Central memory CD8-positive, alpha-beta T cell (primary cell): Measurements from ENCODE around the gene CTSK.
"Not testable (repeated sequence)": the region's sequence is repeated elsewhere in the genome, so short reads cannot be mapped to it uniquely, and the experiment has no call there.

Experiments
- ATAC-seq: fragments of 150-1000 bp; cut with Tn5 transposase; replicated peaks from 2 replicates; pipeline ENCODE4 v1.10.0; 2022; ENCODE audit warnings: mild to moderate bottlenecking, moderate FRiP score, moderate number of reproducible peaks; ENCODE audit not compliant: poor library complexity, severe bottlenecking; ENCODE audit errors: extremely low read depth
- DNase-seq, 2 donors: peaks; one replicate each; pipeline ENCODE4 v3.0.0; 2021; ENCODE audit warnings: low spot score in 2 of 2
- H3K27ac Mint-ChIP-seq: one replicate; pipeline ENCODE4 v1.8.0; 2022; ENCODE audit warnings: low read depth, mild to moderate bottlenecking, moderate library complexity, mixed read lengths
- H3K27me3 Mint-ChIP-seq: one replicate; pipeline ENCODE4 v1.8.0; 2022; ENCODE audit warnings: mixed read lengths
- H3K36me3 Mint-ChIP-seq: one replicate; pipeline ENCODE4 v1.8.0; 2022; ENCODE audit warnings: mild to moderate bottlenecking, moderate library complexity, mixed read lengths; ENCODE audit not compliant: insufficient read depth
- H3K4me1 Mint-ChIP-seq: one replicate; pipeline ENCODE4 v1.8.0; 2022; ENCODE audit warnings: mixed read lengths
- H3K4me3 Mint-ChIP-seq: one replicate; pipeline ENCODE4 v1.8.0; 2022; ENCODE audit warnings: mild to moderate bottlenecking, moderate library complexity, mixed read lengths
- H3K9me3 Mint-ChIP-seq: one replicate; pipeline ENCODE4 v1.8.0; 2022; ENCODE audit warnings: mixed read lengths

The CTSK gene

DNA sequence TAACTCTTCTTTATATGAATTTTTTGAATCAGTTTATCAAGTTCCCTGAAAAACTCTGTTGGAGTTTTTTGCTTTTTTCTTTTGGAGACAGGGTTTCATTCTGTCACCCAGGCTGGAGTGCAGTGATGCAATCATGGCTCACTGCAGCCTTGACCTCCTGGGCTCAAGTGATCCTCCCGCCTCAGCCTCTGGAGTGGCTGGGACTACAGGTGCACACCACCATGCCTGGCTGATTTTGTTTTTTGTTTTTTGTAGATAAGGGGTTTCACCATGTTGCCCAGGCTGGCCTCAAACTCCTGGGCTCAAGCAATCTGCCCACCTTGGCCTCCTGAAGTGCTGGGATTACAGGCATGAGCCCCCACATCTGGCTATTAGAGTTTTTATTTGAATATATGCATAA lies 40.4 kb downstream of the CTSK start:
- not testable (repeated sequence) for ATAC-seq, H3K36me3 Mint-ChIP-seq
- peak overlapping the region; percentile 7 for H3K4me3 Mint-ChIP-seq

DNA sequence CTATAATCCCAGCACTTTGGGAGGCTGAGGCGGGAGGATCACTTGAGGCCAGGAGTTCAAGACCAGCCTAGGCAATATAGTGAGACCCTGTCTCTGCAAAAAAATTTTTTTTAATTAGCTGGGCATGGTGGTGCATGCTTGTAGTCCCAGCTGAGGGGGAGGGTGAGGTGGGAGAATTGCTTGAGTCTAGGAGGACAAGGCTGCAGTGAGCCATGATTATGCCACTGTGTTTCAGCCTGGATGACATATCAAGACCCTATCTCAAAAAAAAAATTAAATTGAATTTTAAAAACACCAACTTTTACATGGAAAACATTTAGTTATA lies 42.1 kb downstream of the CTSK start:
- H3K4me3 Mint-ChIP-seq: peak overlapping the region; percentile 93
- peak overlapping the region; percentile 99 for H3K27ac Mint-ChIP-seq
- H3K4me1 Mint-ChIP-seq: peaks cover 51% of the 10 kb centered on the region
- H3K9me3 Mint-ChIP-seq, H3K27me3 Mint-ChIP-seq, H3K36me3 Mint-ChIP-seq, DNase-seq, ATAC-seq: not testable (repeated sequence)

More for the DNA sequence above, 40.4 kb downstream of the CTSK start:
- Mint-ChIP-seq H3K27ac (peak overlapping the region; percentile 75), H3K4me1 (peaks cover 49% of the 10 kb centered on the region)
- H3K9me3 Mint-ChIP-seq, H3K27me3 Mint-ChIP-seq, DNase-seq: not testable (repeated sequence)

DNA sequence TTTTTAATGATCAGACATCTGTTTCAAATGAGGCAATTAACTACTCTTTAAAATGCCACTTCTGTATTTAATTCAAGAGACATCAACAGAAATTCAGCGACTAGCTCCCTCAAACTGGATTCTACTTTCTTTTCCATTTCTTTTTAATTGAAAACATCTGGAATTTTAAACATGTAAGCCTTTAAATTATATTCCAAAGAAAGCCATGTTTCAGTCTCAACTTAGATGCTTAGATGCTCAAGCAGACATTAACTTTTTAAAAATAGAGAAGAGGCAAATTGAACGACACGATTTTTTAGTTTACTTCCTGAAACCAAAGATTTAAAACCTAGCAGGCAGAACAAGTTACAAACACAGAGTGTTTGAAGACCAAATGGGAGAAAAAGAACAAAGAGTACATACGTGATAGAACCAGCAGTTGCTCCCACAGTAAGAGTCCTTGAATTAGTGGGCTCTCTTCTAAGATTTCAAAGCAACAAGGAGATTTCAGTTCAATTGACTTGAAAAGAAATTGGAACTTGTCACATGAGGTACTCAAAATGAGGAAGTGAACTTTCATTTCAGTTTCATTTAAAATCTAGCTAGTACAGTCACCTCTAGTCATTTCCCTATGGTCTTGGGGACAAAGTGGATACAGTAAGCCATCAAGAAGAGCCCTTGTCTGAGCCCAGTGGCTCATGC lies 42.6 kb downstream of the CTSK start, which contains the start of gene CTSS:
Gene CTSS (minus strand): TSS at position 483 of the 681 bp plus-strand sequence. CDS start 1,015 bp downstream, outside the sequence.
- peaks cover 51% of the 10 kb centered on the region for H3K4me1 Mint-ChIP-seq
- H3K27me3 Mint-ChIP-seq: no peaks in the 10 kb centered on the region
- peak within 1 kb of the TSS; percentile 93 for H3K4me3 Mint-ChIP-seq
- peak within 1 kb of the TSS; percentile 99 for H3K27ac Mint-ChIP-seq
- peak; percentile 53 for ATAC-seq
- no peak for DNase-seq
- H3K9me3 Mint-ChIP-seq: no peaks in the 10 kb centered on the region
- H3K36me3 Mint-ChIP-seq: peaks cover 2% of the 10 kb centered on the region

DNA sequence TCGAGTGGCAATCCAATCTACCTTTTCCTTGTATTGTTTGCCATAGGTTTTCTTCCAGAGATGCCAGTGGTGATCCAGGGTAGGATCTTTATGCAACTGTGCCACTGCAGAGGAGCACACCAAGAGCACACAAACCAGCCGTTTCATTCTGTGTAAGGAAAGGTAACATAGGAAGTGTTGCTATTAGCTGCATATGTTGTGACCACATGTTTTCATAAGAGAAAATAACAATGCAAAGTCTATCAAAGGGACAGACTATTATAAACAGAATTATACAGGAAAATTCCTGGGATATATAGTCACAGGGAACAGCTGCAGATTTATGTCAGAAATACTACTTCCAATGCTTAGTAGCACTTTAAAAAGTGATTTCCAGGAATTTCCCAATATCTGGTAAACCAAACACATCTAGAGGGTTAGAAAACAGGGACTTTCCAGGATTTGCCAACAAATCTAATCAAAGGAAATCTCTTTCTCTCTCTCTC lies 43.4 kb downstream of the CTSK start:
- no peak for DNase-seq

DNA sequence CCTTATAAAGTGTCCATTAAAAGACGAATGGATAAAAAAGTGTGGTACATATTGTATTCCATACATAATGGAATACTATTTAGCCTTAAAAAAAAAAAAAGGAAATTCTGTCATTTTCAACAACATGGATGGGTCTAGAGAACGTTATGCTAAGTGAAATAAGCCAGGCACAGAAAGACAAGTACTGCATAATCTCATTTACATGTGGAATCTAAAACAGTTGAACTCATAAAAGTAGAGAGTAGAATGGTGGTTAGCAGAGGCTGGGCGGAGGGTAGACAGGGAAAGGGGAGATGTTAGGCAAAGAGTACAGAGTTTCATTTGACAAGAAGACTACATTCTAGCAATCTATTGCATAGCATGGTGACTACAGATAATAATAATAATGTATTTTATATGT lies 45.0 kb downstream of the CTSK start:
- Mint-ChIP-seq H3K9me3 (no peaks in the 10 kb centered on the region), H3K36me3 (peaks cover 12% of the 10 kb centered on the region), H3K4me1 (peaks cover 64% of the 10 kb centered on the region), H3K4me3 (peak overlapping the region; percentile 50), H3K27me3 (no peaks in the 10 kb centered on the region), H3K27ac (no peak overlapping the region)
- ATAC-seq (no peak), DNase-seq (no peak)

More for the DNA sequence above, 43.4 kb downstream of the CTSK start:
- peaks cover 5% of the 10 kb centered on the region for H3K36me3 Mint-ChIP-seq
- peak overlapping the region; percentile 93 for H3K4me3 Mint-ChIP-seq
- peaks cover 57% of the 10 kb centered on the region for H3K4me1 Mint-ChIP-seq
- H3K9me3 Mint-ChIP-seq: no peaks in the 10 kb centered on the region
- H3K27me3 Mint-ChIP-seq: no peaks in the 10 kb centered on the region
- peak; percentile 63 for ATAC-seq
- peak overlapping the region; percentile 99 for H3K27ac Mint-ChIP-seq

DNA sequence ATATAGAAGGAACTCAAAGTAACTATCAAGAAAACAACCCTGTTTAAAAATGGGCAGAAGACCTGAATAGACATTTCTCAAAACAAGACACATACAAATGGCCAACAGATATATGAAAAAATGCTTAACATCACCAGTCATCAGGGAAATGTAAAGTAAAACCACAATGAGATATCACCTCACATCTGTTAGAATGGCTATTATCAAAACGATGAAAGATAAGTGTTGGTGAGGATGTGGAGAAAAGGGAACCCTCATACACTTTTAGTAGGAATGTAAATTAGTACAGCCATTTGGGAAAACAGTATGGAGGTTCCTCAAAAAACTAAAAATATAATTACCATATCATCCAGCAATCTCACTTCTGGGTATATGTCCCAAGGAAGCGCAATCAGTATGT lies 45.5 kb downstream of the CTSK start:
- Mint-ChIP-seq H3K36me3 (peaks cover 17% of the 10 kb centered on the region), H3K4me3 (peak overlapping the region; percentile 50), H3K27me3 (no peaks in the 10 kb centered on the region), H3K27ac (no peak overlapping the region), H3K9me3 (no peaks in the 10 kb centered on the region), H3K4me1 (peaks cover 64% of the 10 kb centered on the region)
- no peak for ATAC-seq
- no peak for DNase-seq

DNA sequence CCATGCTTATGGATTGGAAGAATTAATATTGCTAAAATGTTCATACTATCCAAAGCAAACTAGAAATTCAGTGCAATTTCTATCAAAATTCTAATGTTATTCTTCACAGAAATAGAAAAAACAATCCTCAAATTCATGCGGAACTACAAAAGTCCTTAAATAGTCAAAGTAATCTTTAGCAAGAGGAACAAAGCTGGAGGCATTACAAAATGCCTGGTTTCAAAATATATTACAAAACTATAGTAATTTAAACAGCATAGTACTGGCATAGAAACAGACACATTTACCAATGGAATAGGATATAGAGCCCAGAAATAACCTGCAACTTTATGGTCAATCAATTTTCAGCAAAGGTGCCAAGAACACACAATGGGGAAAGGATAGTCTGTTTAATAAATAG lies 46.3 kb downstream of the CTSK start:
- H3K4me1 Mint-ChIP-seq: peaks cover 64% of the 10 kb centered on the region
- peak overlapping the region; percentile 50 for H3K4me3 Mint-ChIP-seq
- no peak overlapping the region for H3K27ac Mint-ChIP-seq
- peaks cover 22% of the 10 kb centered on the region for H3K36me3 Mint-ChIP-seq
- no peaks in the 10 kb centered on the region for H3K27me3 Mint-ChIP-seq
- ATAC-seq: no peak
- H3K9me3 Mint-ChIP-seq: no peaks in the 10 kb centered on the region
- no peak for DNase-seq

DNA sequence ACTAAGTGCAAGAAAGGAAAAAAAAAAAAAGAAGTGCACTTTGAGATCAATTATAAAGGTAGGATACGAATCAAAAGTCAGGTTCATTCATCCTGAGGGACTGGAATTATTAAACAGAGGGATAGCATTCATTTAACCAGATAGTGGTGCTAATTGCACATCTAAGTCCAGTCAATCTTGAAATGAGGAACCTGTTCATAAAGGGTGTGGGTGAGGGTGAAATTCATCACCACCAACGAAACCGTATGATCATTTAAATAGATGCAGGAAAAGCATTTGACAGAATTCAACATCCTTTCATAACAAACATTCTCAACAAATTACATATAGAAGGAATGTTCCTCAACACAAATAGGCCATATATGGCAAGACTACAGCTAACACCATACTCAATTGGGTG lies 48.0 kb downstream of the CTSK start:
- Mint-ChIP-seq H3K36me3 (peaks cover 28% of the 10 kb centered on the region), H3K27ac (no peak overlapping the region), H3K27me3 (no peaks in the 10 kb centered on the region), H3K4me3 (no peak overlapping the region), H3K9me3 (no peaks in the 10 kb centered on the region), H3K4me1 (peaks cover 54% of the 10 kb centered on the region)
- DNase-seq (no peak), ATAC-seq (no peak)

DNA sequence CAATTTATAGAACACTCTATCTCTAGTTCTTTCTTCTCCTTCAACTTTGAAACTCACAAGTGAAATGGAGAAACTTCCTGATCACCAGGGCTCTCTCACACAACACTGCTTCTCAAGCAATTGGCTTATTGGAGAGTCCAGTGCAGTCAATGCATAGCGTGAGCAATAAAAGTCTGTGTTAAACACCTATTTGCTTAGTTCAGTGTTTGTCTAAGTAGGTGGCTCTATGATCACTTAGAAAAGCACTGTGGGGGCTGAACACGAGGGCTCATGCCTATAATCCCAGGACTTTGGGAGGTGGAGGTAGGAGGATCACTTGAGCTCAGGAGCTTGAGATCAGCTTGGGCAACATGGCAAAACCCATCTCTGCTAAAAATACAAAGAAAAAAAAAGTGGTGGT lies 54.6 kb downstream of the CTSK start:
- DNase-seq (no peak), ATAC-seq (no peak)
- no peaks in the 10 kb centered on the region for H3K9me3 Mint-ChIP-seq
- peaks cover 69% of the 10 kb centered on the region for H3K36me3 Mint-ChIP-seq
- H3K4me1 Mint-ChIP-seq: no peaks in the 10 kb centered on the region
- H3K27me3 Mint-ChIP-seq: no peaks in the 10 kb centered on the region
- no peak overlapping the region for H3K27ac Mint-ChIP-seq
- H3K4me3 Mint-ChIP-seq: no peak overlapping the region

DNA sequence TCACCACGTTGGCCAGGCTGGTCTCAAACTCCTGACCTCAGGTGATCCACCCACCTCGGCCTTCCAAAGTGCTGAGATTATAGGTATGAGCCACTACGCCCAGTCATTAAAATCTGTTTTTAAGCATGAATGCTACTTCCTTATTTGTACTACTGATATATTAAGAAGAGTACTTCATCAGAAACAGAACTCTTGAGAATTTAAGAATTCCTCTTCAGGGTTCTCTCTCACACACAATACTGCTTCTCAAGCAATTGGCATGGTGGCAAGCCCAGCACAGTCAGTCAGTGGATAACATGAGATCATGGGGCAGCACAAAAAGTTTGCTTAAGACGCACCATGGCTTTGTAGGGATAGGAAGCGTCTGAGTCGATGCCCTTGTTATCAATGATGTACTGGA lies 56.6 kb downstream of the CTSK start:
- Mint-ChIP-seq H3K27me3 (no peaks in the 10 kb centered on the region), H3K27ac (no peak overlapping the region), H3K4me3 (no peak overlapping the region), H3K4me1 (no peaks in the 10 kb centered on the region), H3K9me3 (no peaks in the 10 kb centered on the region), H3K36me3 (peaks cover 53% of the 10 kb centered on the region)
- ATAC-seq (no peak), DNase-seq (no peak)

DNA sequence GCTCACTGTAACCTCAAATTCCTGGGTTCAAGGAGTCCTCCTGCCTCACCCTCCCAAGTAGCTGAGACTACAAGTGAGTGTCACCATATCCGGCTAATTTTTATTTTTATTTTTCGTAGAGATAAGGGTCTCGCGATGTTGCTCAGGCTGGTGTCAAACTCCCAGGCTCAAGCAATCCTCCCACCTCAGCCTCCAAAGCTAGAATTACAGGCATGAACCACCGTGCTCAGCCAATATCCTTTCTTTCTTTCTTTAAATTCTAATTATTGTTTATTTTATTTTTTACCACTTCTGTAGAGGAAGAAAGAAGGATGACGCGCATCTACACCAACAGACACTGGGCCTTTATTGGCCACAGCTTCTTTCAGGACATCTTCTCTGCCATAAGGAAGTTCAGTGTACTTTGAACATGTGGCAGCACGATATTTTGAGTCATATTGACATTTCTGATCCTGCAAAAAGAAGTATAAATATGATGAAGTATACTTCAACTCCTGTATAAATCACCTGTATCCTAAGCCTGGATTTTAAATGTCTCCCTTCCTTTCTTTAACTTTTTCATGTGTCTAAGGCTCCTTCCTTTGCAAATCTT lies 58.2 kb downstream of the CTSK start:
- Mint-ChIP-seq H3K36me3 (peaks cover 47% of the 10 kb centered on the region), H3K4me1 (no peaks in the 10 kb centered on the region), H3K27ac (no peak overlapping the region), H3K27me3 (no peaks in the 10 kb centered on the region), H3K4me3 (no peak overlapping the region), H3K9me3 (no peaks in the 10 kb centered on the region)
- ATAC-seq: no peak
- no peak for DNase-seq

DNA sequence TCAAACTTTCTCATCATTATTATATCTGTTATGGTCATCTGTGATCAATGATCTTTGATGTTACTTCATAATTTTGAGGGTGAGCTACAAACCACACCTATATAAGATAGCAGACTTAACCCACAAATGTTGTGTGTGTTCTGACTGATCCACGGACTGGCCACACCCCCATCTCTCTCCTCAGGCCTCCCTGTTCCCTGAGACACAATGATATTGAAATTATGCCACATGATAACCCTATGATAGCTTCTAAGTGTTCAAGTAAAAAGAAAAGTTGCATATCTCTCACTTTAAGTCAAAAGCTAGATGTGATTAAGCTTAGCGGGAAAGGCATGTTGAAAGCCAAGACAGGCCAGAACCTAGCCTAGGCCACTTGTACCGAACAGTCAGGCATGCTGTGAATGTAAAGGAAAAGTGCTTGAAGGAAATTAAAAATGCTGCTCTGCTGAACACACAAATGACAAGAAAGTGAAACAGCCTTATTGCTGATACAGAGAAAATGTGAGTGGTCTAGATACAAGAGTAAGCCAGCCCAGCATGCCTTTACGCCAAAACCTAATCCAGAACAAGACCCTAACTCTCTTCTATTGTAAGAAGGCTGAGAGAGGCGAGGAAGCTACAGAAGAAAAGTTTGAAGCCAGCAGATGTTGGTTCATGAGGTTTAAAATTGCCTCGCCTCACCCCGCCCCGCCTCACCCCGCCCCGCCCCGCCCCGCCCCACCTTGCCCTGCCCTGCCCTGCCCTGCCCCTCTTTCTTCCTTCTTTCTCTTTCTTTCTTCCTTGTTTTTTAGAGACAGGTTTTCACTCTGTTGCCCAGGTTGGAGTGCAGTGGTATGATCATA lies 59.0 kb downstream of the CTSK start:
- Mint-ChIP-seq H3K4me3 (no peak overlapping the region), H3K36me3 (peaks cover 42% of the 10 kb centered on the region), H3K27me3 (no peaks in the 10 kb centered on the region), H3K27ac (no peak overlapping the region), H3K4me1 (no peaks in the 10 kb centered on the region), H3K9me3 (no peaks in the 10 kb centered on the region)
- ATAC-seq: no peak
- DNase-seq: no peak
